NCI-H774 (cell line): Measurements from ENCODE around the gene KIF2C.
"Not testable (repeated sequence)": the region's sequence is repeated elsewhere in the genome, so short reads cannot be mapped to it uniquely, and the experiment has no call there.

ENCODE experiments used
- DNase-seq: peaks from one replicate; lab custom pipeline; 2025; lab: John Stamatoyannopoulos, UW

KIF2C gene

DNA sequence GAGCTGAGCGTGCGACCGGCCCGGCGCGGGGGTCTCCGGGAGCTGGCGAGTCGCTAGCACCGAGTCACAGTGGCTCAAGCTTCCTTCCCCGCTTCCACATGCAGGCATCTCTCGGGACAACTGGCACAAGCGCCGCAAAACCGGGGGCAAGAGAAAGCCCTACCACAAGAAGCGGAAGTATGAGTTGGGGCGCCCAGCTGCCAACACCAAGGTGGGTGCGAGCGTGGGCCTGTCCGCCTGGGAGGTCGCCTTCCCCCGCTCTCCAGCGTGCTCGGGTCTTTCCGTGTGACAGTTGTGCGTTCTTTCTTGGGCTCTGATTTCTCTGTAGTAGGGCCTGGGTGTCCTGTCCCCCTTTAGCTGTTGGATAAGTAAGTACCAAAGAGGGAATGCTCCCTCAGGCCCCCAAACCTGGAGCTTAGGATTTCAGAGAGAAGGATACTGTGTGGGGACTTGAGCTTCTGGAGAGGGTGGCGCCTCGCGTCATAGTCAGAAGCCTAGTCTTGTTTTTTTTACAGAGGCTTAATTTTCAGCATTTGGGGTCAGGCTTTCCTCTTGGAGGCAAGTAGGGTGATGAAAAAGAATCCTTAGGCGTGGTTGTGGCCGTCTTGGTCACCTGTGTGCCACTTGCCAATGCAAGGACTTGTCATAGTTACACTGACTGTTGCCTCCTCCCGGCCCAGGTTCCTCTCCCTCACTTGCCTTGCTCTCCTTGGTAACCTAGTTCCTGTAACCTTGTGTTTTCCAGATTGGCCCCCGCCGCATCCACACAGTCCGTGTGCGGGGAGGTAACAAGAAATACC lies 36.5 kb downstream of the KIF2C start:
- DNase-seq, result no peak

DNA sequence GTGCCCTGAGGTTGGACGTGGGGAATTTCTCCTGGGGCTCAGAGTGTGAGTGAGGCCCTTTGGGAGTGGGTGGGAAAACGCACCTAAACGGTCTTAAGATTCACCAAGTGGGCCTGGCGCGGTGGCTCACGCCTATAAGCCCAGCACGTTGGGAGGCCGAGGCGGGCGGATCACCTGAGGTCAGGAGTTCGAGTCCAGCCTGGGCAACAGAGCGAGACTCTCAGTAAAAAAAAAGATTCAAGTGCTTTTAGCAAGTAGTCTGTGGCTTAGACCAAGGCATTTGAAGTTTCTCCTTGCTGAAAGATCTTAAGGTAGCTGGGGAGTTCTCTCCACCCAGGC lies 37.1 kb downstream of the KIF2C start:
- DNase-seq, result no peak

DNA sequence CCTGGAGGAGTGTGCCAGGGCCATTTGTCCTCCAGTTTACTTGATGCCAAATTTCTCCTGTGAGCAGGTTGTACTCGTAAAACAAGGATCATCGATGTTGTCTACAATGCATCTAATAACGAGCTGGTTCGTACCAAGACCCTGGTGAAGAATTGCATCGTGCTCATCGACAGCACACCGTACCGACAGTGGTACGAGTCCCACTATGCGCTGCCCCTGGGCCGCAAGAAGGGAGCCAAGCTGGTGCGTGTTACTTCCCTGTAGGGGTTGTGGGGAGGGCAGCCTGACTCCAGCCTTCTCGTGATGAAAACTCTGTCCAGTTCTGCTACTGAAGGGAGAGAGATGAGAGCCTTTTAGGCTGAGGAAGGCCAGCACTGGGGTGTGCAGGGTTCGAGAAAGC lies 37.9 kb downstream of the KIF2C start:
- no peak for DNase-seq

GRCh38 chr1:44777969-44778635 lies 38.5 kb downstream of the KIF2C start:
- DNase-seq, result no peak

DNA sequence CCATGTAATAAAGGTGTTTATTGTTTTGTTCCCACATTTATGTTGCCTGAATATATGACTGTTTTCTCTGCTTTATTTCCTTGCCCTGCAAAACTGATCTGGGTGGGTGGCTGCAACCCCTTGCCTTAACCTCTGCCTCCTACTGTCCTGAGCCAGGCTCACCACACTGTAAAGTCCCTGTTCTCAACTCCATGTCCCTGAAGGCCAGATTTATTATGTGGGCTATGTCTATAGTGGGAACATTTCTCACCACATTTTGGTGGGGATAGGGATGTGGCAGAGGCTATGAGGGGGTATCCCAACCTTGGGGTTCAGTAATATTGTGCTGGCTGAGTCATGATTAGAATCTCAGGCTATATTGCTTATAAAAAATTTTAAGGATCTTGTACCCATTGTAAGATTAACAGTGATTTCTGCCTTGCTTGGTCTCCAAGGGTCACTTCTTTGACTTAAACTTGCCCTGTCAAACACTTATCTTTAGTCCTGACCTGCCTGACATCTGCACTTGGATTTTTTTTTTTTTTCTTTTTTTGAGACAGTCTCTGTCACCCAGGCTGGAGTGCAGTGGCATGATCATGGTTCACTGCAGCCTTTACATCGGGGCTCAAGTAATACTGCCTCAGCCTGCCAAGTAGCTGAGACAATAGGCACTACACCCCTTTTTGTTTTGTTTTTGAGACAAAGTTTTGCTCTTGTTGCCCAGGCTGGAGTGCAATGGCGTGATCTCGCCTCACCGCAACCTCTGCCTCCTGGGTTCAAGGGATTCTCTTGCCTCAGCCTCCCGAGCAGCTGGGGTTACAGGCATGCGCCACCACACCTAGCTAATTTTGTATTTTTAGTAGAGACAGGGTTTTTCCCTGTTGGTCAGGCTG lies 39.3 kb downstream of the KIF2C start:
- no peak for DNase-seq

- DNase-seq, result no peak
These were observed 41.0 kb downstream of the KIF2C start for GRCh38 chr1:44780583-44781121.

GRCh38 chr1:44783697-44784093 lies 44.1 kb downstream of the KIF2C start:
- DNase-seq, result no peak

DNA sequence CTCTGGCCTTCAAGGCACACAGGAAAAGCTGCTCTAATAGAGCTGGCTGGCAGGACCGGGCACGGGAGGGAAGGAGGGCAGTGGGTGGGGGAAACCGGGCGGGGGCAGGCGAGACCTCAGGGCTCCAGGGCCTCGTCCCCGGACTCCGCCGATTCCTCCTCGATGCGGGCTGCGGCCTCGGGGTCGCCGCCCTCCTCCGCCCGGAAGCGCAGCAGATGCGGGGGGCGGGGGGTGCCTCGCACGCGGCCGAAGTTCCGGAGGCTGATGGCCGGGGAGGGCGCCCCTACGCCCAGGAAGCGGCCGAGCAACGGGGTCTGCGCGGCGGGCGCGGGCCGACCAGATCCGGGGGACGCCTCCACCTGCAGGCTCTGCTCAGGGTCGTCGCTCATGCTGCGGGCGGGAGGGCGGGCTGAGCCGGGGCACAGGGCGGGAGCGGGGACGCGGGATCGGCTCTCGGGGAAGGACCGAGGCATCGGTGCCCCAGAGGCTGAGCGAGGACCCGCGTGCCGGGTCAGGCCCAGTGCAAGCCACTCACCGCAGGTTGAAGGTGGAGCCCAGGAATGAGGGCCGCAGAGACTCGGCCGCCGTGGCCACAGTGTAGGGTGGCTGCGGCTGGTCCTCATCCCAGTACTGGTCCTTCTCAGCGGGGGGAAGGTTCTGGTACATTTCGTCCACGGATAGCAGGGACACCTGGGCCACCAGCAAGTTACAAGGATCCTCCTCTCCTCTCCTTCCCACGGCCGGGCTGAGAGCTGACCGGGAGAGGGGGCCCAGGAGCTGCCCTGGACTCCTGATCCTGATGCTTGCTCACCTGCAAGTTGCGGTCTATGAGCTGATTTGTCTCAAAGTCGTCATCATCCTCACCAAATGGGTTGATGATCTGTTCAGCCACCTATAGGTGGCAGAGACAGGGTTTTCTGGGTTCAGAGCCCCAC lies 44.7 kb downstream of the KIF2C start:
- DNase-seq, result no peak

DNA sequence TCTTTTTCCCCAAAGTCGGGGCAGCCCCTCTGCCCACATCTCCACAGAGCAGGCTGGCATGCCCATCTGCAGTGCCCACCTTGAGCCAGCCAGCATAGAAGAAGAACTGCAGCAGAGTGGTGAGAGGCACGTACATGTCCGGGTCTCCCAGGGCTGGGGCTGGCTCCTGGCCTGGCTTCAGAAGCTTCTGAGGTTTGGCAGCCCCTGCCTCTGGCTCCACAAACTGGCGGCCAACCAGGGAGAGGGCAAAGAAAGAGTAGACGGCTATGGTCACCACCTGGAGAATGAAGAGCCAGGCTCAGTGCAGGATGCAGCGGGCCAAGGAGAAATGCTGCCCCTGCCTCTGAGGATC lies 45.4 kb downstream of the KIF2C start:
- no peak for DNase-seq

- DNase-seq, result no peak
These were observed 46.0 kb downstream of the KIF2C start for GRCh38 chr1:44785501-44786137.

- peak; percentile 69 for DNase-seq
These were observed 46.7 kb downstream of the KIF2C start for GRCh38 chr1:44786138-44786840.

DNA sequence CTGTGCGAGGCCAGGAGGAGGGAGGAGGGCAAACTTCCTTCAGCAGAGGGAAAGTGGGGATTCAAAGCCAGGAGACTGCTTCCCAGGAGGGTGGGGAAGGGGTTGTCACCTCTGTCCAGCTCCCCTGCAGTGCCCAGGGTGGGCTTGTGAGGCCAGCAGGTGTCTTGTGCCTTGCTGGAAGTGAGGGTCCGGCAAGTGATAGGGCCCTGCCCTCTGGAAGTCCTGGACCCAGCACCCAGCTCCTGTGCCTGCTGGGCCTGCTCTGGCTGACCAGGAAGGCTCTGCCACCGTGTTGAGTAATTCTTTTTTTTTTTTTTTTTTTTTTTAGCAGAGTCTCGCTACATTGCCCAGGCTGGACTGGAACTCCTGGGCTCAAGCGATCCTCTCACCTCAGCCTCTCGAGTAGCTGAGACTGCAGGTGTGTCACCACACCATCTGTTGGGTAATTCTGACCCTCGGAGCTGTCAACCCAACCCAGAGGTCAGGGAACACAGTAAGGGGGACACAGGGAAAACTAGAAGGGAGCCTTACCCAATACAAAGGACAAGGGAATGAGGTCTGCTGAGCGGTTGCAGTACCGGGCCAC lies 47.3 kb downstream of the KIF2C start:
- DNase-seq, result no peak

DNA sequence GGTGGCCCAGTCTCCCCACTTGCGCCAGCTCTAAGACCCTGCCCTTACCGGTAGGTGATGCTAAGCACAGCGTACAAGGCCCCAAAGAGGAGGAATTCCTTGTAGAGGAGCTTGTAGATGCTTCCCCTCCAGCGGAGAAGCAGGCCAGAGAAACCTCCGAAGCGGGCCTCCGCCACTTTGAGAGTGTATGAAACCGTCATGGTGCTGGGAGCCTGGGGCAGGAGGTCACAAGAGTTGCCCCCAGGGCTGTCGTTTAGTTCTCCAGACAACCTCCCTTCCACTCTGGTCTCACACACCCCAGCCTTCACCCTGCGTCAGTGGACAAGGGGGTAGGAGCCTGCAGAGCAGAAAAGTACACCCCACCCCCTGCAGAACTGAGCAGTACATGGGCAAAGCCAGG lies 47.9 kb downstream of the KIF2C start:
- no peak for DNase-seq

GRCh38 chr1:44788120-44788860 lies 48.7 kb downstream of the KIF2C start, which contains the start of gene BEST4:
Gene BEST4, minus strand, starts transcription at chr1:44788170. Its CDS starts 465 bp downstream, at chr1:44787705.
- no peak for DNase-seq

GRCh38 chr1:44790968-44791801 lies 51.5 kb downstream of the KIF2C start:
- no peak for DNase-seq

DNA sequence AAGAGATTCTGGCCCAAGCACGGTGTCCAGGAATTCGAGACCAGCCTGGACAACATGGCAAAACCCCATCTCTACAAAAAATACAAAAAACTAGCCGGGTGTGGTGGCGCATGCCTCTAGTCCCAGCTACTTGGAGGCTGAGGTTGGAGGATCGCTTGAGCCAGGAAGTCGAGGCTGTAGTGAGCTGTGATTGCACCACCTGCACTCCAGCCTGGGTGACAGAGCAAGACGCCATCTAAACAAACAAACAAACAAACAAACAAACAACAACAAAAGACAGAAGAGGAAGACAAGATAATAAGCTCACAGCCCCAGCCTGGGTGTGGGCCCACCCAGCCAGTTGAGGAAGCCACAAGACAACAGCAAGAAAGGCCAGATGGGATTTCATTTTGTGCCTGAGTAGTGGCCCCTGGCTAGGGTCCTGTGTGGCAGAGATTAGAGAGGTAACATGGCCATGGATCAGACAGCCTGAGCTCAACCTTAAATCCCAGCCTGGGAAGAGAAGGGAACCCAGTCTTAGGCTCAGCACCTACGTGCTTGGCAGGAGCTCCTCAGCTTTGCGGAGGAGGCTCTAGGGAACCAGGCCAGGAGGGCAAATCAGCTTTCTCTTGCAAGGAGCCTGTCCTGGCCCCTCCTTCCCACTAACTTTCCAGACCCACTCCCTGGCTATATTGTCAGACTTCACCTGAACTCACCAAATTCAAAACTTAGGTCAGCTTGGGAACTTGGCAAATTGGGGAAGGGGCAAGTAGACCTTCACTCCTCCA lies 53.3 kb downstream of the KIF2C start:
- no peak for DNase-seq

GRCh38 chr1:44797886-44798285 lies 58.2 kb downstream of the KIF2C start:
- DNase-seq, result not testable (repeated sequence)
